CD4-positive, alpha-beta T cell (primary cell): ENCODE results near the gene TP53I13. TPM values are rescaled to one million over a fixed set of nuclear protein-coding genes. Genes with fewer than 3 reads are reported as not detected.
A peak's percentile ranks its signal among the peaks of the same experiment; 100 is the strongest.

Source experiments
- ATAC-seq: fragments of 200-7000 bp; cut with Tn5 transposase; one replicate; pipeline ENCODE4 v1.10.0; 2022; ENCODE audit warnings: mild to moderate bottlenecking; ENCODE audit not compliant: poor library complexity
- CTCF ChIA-PET: fragments of 350-600 bp; sonication (Branson Sonifier 250); formaldehyde crosslinking; loops from one replicate; lab custom pipeline; 2021; ENCODE audit warnings: antibody characterized with exemption, inconsistent platforms; lab: Charles Lee
- POLR2A ChIA-PET: fragments of 350-600 bp; sonication (Branson Sonifier 250); formaldehyde crosslinking; loops from one replicate; lab custom pipeline; 2021; ENCODE audit warnings: antibody characterized with exemption, inconsistent platforms; lab: Charles Lee
- DNase-seq, 14 experiments: peaks; one replicate each; pipeline ENCODE4 v3.0.0-alpha.2; 2013 to 2020; ENCODE audit warnings: mixed read lengths in 2 of 14
- H3K27ac ChIP-seq, 2 donors: one replicate each; pipeline versions ENCODE4 v1.5.1 to v1.7.0; 2013; ENCODE audit warnings: low read length in 2 of 2, low read depth in 1 of 2, mild to moderate bottlenecking in 1 of 2
- H3K27me3 ChIP-seq, 2 experiments: 1 replicate in 1 of 2; 2 replicates in 1 of 2; pipeline versions ENCODE4 v1.6.1 to v1.7.0; 2013; ENCODE audit warnings: low read length in 2 of 2, control low read depth in 1 of 2, mild to moderate bottlenecking in 1 of 2, moderate library complexity in 1 of 2; ENCODE audit not compliant: insufficient read depth in 2 of 2, control insufficient read depth in 1 of 2
- H3K36me3 ChIP-seq: one replicate; pipeline ENCODE4 v1.6.1; 2013; ENCODE audit warnings: low read length, control low read depth; ENCODE audit not compliant: insufficient read depth
- H3K4me1 ChIP-seq: one replicate; pipeline ENCODE4 v1.6.1; 2013; ENCODE audit warnings: low read length, control low read depth; ENCODE audit not compliant: insufficient read depth
- H3K4me3 ChIP-seq: one replicate; pipeline ENCODE4 v1.5.1; 2013; ENCODE audit warnings: mild to moderate bottlenecking, low read length, moderate library complexity
- H3K9me3 ChIP-seq, 2 experiments: 1 replicate in 1 of 2; 2 replicates in 1 of 2; pipeline versions ENCODE4 v1.6.1 to v1.7.0; 2013; ENCODE audit warnings: low read length in 2 of 2, mild to moderate bottlenecking in 2 of 2, control low read depth in 1 of 2, moderate library complexity in 1 of 2; ENCODE audit not compliant: control insufficient read depth in 1 of 2, insufficient read depth in 1 of 2
- H3K27ac Mint-ChIP-seq: one replicate; pipeline ENCODE4 v1.8.0; 2020; ENCODE audit warnings: mixed read lengths
- H3K27me3 Mint-ChIP-seq: one replicate; pipeline ENCODE4 v1.8.0; 2021; ENCODE audit warnings: mixed read lengths
- H3K36me3 Mint-ChIP-seq: one replicate; pipeline ENCODE4 v1.8.0; 2021; ENCODE audit warnings: low read depth, mixed read lengths
- H3K4me1 Mint-ChIP-seq: one replicate; pipeline ENCODE4 v1.8.0; 2021; ENCODE audit warnings: low read depth, mixed read lengths
- H3K4me3 Mint-ChIP-seq: one replicate; pipeline ENCODE4 v1.8.0; 2020; ENCODE audit warnings: mild to moderate bottlenecking, mixed read lengths
- H3K9me3 Mint-ChIP-seq: one replicate; pipeline ENCODE4 v1.8.0; 2020; ENCODE audit warnings: mixed read lengths
- intact Hi-C, 2 experiments: fragments of 100-400 bp; cut with DNase I in 1 of 2; cut with micrococcal nuclease in 1 of 2; formaldehyde crosslinking; loops; one replicate each; pipeline versions ENCODE4 v1.15.1 to v1.9.0; 2023 to 2025; cut with DNase I, micrococcal nuclease
- total RNA-seq, 174 experiments: library from RNA in 2 of 174; stranded (reverse) in 2 of 174; gene quantifications; one replicate each; pipeline ENCODE4 v1.2.3 and lab custom pipeline; 2021 to 2026
- TF ChIP-seq, protein P1 (sequence below): fragments of 200-600 bp; IDR thresholded peaks from one replicate; pipeline ENCODE4 v1.8.0; 2022; ENCODE audit warnings: antibody characterized with exemption, mild to moderate bottlenecking

TP53I13 gene
- total RNA-seq, 2 experiments from 2014 or later: 45.8 to 47.7 TPM

DNA sequence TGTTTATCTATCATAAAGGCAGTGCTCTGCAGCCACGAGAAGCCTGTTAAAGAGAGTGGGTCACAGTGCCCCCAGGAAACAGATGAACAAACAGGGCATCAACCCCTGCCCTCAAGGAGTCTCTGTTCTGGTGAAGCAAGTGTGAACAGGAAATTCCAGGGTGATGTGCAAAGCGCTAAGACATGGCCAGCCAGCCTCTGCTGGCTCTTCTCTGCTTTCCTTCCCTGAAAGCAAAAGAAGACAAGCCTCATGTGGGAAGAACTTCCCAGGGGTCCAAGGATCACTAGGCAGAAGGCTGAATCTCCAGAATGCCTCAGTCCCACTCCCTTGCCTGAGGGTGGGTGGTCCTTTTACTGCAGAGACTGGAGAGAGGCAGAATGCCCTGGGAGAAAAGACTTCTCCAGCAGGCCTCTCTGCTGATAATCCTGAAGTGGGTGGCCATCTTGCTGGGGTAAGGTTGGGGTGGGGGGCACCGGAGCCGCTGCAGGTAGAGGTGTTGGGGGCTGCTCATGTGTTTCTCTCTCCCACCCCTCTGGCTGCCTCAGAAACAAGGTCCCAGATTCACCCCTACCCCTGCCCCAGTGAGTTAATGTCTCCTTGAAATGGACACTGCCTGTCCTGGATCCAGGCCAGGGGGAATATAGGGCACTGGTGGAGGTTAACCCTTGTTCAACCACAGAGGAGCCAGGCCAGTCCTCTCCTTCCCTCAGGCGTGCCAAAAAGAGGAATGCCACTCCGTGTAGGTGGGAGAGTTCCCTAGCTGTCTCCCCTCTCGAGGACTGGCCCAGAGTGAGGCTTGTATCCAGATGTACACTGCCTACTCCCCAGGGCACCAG lies 26.8 kb downstream of the TP53I13 start:
- ChIA-PET CTCF (interaction anchor here (1.2 to 4.9 kb wide), 2 partner anchors 21 to 185 kb away, joined by 3 to 96 read pairs; no protein-coding TSS in a partner anchor), POLR2A (interaction anchor here (0.6 to 1.0 kb wide), 2 partner anchors 12 to 22 kb away, joined by 3 read pairs; no protein-coding TSS in a partner anchor)
- no peaks in the 10 kb centered on the region for H3K9me3 ChIP-seq
- no peaks in the 10 kb centered on the region for H3K27me3 ChIP-seq
- no peaks in the 10 kb centered on the region for H3K36me3 ChIP-seq
- DNase-seq: no peak
- no peak overlapping the region for H3K4me3 ChIP-seq
- H3K27ac ChIP-seq: no peak overlapping the region
- no peaks in the 10 kb centered on the region for H3K9me3 Mint-ChIP-seq
- no peaks in the 10 kb centered on the region for H3K27me3 Mint-ChIP-seq
- intact Hi-C loops: no loop called here
- no peak for ATAC-seq
- TF ChIP-seq, protein P1, sequence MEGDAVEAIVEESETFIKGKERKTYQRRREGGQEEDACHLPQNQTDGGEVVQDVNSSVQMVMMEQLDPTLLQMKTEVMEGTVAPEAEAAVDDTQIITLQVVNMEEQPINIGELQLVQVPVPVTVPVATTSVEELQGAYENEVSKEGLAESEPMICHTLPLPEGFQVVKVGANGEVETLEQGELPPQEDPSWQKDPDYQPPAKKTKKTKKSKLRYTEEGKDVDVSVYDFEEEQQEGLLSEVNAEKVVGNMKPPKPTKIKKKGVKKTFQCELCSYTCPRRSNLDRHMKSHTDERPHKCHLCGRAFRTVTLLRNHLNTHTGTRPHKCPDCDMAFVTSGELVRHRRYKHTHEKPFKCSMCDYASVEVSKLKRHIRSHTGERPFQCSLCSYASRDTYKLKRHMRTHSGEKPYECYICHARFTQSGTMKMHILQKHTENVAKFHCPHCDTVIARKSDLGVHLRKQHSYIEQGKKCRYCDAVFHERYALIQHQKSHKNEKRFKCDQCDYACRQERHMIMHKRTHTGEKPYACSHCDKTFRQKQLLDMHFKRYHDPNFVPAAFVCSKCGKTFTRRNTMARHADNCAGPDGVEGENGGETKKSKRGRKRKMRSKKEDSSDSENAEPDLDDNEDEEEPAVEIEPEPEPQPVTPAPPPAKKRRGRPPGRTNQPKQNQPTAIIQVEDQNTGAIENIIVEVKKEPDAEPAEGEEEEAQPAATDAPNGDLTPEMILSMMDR: no peak
- H3K36me3 Mint-ChIP-seq: no peaks in the 10 kb centered on the region
- H3K4me1 Mint-ChIP-seq: peaks cover 29% of the 10 kb centered on the region
- H3K27ac Mint-ChIP-seq: no peak overlapping the region
- H3K4me1 ChIP-seq: peaks cover 41% of the 10 kb centered on the region
- peak overlapping the region; percentile 45 for H3K4me3 Mint-ChIP-seq

DNA sequence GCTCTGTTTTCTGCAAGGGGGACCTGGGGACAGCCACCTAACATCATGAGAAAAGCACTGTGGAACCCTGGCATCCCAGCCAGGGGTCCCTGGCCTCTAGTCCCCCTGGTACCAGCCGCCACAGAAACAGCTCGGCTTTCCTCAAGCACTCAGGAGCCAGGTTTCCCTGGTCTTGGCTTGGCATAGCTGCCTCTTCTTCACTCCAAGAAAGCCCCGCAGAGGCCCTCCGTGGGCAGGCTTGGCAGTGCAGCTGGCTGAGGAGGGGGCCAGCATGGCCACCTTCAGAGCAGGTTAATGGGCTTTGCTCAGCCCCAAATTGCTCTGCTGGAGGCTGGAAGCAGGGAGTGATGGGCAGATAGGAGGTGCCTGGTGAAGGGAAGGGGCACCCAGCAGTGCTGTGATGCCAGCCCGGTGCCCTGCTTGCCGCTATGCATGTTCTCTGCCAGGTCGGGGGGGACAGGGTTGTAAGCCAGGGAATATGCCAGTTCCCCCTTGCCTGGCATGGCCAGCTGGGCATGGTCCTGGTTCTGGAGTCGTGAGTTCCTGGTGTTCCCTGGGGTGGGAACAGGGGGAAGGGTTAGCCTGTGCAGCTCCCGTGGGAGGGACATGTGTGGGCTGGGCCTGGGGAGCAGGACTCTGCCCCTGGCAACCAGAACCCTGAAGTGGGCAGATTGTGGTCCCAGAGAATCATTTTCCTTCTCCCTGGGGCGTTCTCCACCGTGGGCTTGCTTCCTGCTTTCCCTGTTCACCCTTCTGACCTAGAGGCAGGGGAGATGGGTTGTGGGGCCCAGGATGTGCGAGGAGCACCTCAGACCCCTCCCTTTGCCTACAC lies 27.7 kb downstream of the TP53I13 start:
- Histone ChIP-seq H3K4me1 (peaks cover 33% of the 10 kb centered on the region), H3K27ac (no peak overlapping the region), H3K4me3 (no peak overlapping the region), H3K9me3 (no peaks in the 10 kb centered on the region), H3K36me3 (no peaks in the 10 kb centered on the region), H3K27me3 (no peaks in the 10 kb centered on the region)
- ChIA-PET POLR2A (no interaction called here), CTCF (no interaction called here)
- Mint-ChIP-seq H3K27me3 (no peaks in the 10 kb centered on the region), H3K27ac (no peak overlapping the region), H3K4me1 (peaks cover 21% of the 10 kb centered on the region), H3K4me3 (no peak overlapping the region), H3K9me3 (no peaks in the 10 kb centered on the region), H3K36me3 (no peaks in the 10 kb centered on the region)
- intact Hi-C loops: no loop called here
- DNase-seq (no peak), ATAC-seq (no peak)
- TF ChIP-seq, protein P1: no peak

DNA sequence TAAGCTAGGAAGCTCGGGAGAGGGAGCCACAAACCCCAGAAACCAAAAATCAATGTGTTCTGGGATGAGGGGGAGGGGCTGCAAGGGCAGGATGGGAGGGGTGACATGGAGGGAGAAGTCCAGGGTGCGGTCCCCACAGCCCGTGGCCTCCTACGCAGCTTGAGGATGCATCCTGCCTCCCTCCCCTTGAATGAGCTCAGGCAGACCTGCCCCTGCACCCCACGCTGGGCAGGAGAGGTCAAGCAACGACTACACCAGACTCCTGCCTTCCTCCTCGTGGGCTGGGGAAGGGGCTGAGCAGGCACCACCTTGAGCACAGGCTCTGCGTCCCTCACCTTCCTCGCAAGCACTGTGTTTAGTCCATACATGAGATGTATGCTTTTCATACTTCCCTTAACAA lies 28.3 kb downstream of the TP53I13 start:
- H3K36me3 Mint-ChIP-seq: no peaks in the 10 kb centered on the region
- H3K4me3 Mint-ChIP-seq: no peak overlapping the region
- DNase-seq (no peak), ATAC-seq (no peak)
- CTCF ChIA-PET: interaction anchor here (1.0 kb wide), 1 partner anchor 20 kb away, joined by 5 read pairs; no protein-coding TSS in a partner anchor
- no peak overlapping the region for H3K27ac ChIP-seq
- H3K27me3 ChIP-seq: no peaks in the 10 kb centered on the region
- intact Hi-C loops: no loop called here
- TF ChIP-seq, protein P1: no peak
- no peaks in the 10 kb centered on the region for H3K36me3 ChIP-seq
- no peaks in the 10 kb centered on the region for H3K9me3 ChIP-seq
- no peaks in the 10 kb centered on the region for H3K27me3 Mint-ChIP-seq
- POLR2A ChIA-PET: no interaction called here
- H3K9me3 Mint-ChIP-seq: no peaks in the 10 kb centered on the region
- H3K27ac Mint-ChIP-seq: no peak overlapping the region
- H3K4me1 Mint-ChIP-seq: peaks cover 16% of the 10 kb centered on the region
- no peak overlapping the region for H3K4me3 ChIP-seq
- H3K4me1 ChIP-seq: peaks cover 26% of the 10 kb centered on the region
